ENCODE results near the gene SUMO3. TPM values are rescaled to one million over a fixed set of nuclear protein-coding genes. Genes with fewer than 3 reads are reported as not detected.

Gene SUMO3
- total and polyA plus RNA-seq, 2 experiments from 2014 or later: 90.8 to 103 TPM

- H3K4me3 ChIP-seq: no peak overlapping the region
- Mint-ChIP-seq H3K27ac (no peak overlapping the region), H3K4me3 (no peak overlapping the region), H3K27me3 (ENCODE audit: insufficient read depth, low read depth, poor library complexity) (peaks cover 17% of the 10 kb centered on the region), H3K36me3 (ENCODE audit: low read depth) (peaks cover 55% of the 10 kb centered on the region), H3K4me1 (peaks cover 7% of the 10 kb centered on the region), H3K9me3 (no peaks in the 10 kb centered on the region; the same call in 2 of the 3 replicates)
- H3K27ac ChIP-seq (ENCODE audit: low read depth): no peak overlapping the region
- ATAC-seq (no peak), DNase-seq (ENCODE audit: low spot score) (no peak)
- peaks cover 12% of the 10 kb centered on the region; the same call in 1 of the 2 replicates for H3K79me2 ChIP-seq (replicated peaks; ENCODE audit: insufficient read depth)
- peaks cover 34% of the 10 kb centered on the region; the same call in 1 of the 2 replicates for H3K36me3 ChIP-seq (ENCODE audit: insufficient read depth)
- H3K4me2 ChIP-seq: no peak overlapping the region
- 0 out of 2 replicates have a peak, but pooled peaks cover 3% of the 10 kb centered on the region for H3F3A ChIP-seq (replicated peaks; ENCODE audit: low read depth)
- no peaks in the 10 kb centered on the region for H3K27me3 ChIP-seq (ENCODE audit: insufficient read depth)
- no peak overlapping the region for H2AFZ ChIP-seq
- peaks cover 3% of the 10 kb centered on the region; the same call in 1 of the 2 replicates for H3K4me1 ChIP-seq (ENCODE audit: insufficient read depth)
- TF ChIP-seq, protein P1, sequence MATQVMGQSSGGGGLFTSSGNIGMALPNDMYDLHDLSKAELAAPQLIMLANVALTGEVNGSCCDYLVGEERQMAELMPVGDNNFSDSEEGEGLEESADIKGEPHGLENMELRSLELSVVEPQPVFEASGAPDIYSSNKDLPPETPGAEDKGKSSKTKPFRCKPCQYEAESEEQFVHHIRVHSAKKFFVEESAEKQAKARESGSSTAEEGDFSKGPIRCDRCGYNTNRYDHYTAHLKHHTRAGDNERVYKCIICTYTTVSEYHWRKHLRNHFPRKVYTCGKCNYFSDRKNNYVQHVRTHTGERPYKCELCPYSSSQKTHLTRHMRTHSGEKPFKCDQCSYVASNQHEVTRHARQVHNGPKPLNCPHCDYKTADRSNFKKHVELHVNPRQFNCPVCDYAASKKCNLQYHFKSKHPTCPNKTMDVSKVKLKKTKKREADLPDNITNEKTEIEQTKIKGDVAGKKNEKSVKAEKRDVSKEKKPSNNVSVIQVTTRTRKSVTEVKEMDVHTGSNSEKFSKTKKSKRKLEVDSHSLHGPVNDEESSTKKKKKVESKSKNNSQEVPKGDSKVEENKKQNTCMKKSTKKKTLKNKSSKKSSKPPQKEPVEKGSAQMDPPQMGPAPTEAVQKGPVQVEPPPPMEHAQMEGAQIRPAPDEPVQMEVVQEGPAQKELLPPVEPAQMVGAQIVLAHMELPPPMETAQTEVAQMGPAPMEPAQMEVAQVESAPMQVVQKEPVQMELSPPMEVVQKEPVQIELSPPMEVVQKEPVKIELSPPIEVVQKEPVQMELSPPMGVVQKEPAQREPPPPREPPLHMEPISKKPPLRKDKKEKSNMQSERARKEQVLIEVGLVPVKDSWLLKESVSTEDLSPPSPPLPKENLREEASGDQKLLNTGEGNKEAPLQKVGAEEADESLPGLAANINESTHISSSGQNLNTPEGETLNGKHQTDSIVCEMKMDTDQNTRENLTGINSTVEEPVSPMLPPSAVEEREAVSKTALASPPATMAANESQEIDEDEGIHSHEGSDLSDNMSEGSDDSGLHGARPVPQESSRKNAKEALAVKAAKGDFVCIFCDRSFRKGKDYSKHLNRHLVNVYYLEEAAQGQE (IDR thresholded peaks at IDR 0.05; ENCODE audit: unreplicated experiment): no peak
- no peaks in the 10 kb centered on the region for H3K9me2 ChIP-seq (ENCODE audit: insufficient read depth)
- H4K20me1 ChIP-seq (replicated peaks; ENCODE audit: insufficient read depth): no peaks in the 10 kb centered on the region; the same call in none of the 2 replicates
Measured at GRCh38 chr21:44850905-44851657, 33.2 kb upstream of the SUMO3 start.

- H3F3A ChIP-seq (replicated peaks; ENCODE audit: low read depth): peaks cover 3% of the 10 kb centered on the region; the same call in 1 of the 2 replicates
- H3K4me1 ChIP-seq (ENCODE audit: insufficient read depth): peaks cover 7% of the 10 kb centered on the region
- H3K4me3 ChIP-seq: no peak overlapping the region
- H3K36me3 Mint-ChIP-seq (ENCODE audit: low read depth): peaks cover 49% of the 10 kb centered on the region
- no peak overlapping the region for H3K4me2 ChIP-seq
- H3K27ac ChIP-seq (ENCODE audit: low read depth): no peak overlapping the region
- H3K27ac Mint-ChIP-seq: no peak overlapping the region
- peaks cover 15% of the 10 kb centered on the region for H3K27me3 Mint-ChIP-seq (ENCODE audit: insufficient read depth, low read depth, poor library complexity)
- H3K36me3 ChIP-seq (ENCODE audit: insufficient read depth): peaks cover 34% of the 10 kb centered on the region; the same call in 1 of the 2 replicates
- no peaks in the 10 kb centered on the region; the same call in 2 of the 3 replicates for H3K9me3 Mint-ChIP-seq
- no peaks in the 10 kb centered on the region for H3K9me2 ChIP-seq (ENCODE audit: insufficient read depth)
- no peak for ATAC-seq
- H3K4me3 Mint-ChIP-seq: no peak overlapping the region
- DNase-seq (ENCODE audit: low spot score): no peak
- H3K79me2 ChIP-seq (replicated peaks; ENCODE audit: insufficient read depth): peaks cover 12% of the 10 kb centered on the region; the same call in 1 of the 2 replicates
- peaks cover 8% of the 10 kb centered on the region for H3K4me1 Mint-ChIP-seq
- no peak overlapping the region for H2AFZ ChIP-seq
- H4K20me1 ChIP-seq (replicated peaks; ENCODE audit: insufficient read depth): no peaks in the 10 kb centered on the region; the same call in none of the 2 replicates
- no peaks in the 10 kb centered on the region for H3K27me3 ChIP-seq (ENCODE audit: insufficient read depth)
- TF ChIP-seq EZH2 (IDR thresholded peaks at IDR 0.05; ENCODE audit: low read depth, unreplicated experiment) (no peak), ZNF331 (CRISPR knock-in tag; IDR thresholded peaks at IDR 0.05; ENCODE audit: low read depth) (no peak)
- TF ChIP-seq, protein P1 (IDR thresholded peaks at IDR 0.05; ENCODE audit: unreplicated experiment): no peak
- TF ChIP-seq, protein P2, sequence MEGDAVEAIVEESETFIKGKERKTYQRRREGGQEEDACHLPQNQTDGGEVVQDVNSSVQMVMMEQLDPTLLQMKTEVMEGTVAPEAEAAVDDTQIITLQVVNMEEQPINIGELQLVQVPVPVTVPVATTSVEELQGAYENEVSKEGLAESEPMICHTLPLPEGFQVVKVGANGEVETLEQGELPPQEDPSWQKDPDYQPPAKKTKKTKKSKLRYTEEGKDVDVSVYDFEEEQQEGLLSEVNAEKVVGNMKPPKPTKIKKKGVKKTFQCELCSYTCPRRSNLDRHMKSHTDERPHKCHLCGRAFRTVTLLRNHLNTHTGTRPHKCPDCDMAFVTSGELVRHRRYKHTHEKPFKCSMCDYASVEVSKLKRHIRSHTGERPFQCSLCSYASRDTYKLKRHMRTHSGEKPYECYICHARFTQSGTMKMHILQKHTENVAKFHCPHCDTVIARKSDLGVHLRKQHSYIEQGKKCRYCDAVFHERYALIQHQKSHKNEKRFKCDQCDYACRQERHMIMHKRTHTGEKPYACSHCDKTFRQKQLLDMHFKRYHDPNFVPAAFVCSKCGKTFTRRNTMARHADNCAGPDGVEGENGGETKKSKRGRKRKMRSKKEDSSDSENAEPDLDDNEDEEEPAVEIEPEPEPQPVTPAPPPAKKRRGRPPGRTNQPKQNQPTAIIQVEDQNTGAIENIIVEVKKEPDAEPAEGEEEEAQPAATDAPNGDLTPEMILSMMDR (conservative IDR thresholded peaks at IDR 0.05; ENCODE audit: low read depth in 2 of 2): no peak
- TF ChIP-seq, protein P3, sequence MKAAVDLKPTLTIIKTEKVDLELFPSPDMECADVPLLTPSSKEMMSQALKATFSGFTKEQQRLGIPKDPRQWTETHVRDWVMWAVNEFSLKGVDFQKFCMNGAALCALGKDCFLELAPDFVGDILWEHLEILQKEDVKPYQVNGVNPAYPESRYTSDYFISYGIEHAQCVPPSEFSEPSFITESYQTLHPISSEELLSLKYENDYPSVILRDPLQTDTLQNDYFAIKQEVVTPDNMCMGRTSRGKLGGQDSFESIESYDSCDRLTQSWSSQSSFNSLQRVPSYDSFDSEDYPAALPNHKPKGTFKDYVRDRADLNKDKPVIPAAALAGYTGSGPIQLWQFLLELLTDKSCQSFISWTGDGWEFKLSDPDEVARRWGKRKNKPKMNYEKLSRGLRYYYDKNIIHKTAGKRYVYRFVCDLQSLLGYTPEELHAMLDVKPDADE (IDR thresholded peaks at IDR 0.05): no peak
Measured at GRCh38 chr21:44850208-44850800, 32.4 kb upstream of the SUMO3 start.
